ENCODE results near the gene ADD3.
"Not testable (repeated sequence)": the region's sequence is repeated elsewhere in the genome, so short reads cannot be mapped to it uniquely, and the experiment has no call there.

Gene ADD3

GRCh38 chr10:110118891-110119621 lies 111.3 kb downstream of the ADD3 start:
- FAIRE-seq (peak; percentile 30), DNase-seq (ENCODE audit: insufficient read length, low spot score) (no peak)
- TF ChIP-seq POLR2A (IDR thresholded peaks at IDR 0.05; ENCODE audit: low read depth, low read length): no peak

- TF ChIP-seq POLR2A (IDR thresholded peaks at IDR 0.05; ENCODE audit: low read depth, low read length): no peak
- FAIRE-seq (no peak), DNase-seq (ENCODE audit: insufficient read length, low spot score) (no peak)
These were observed 115.8 kb downstream of the ADD3 start for GRCh38 chr10:110123594-110123993.

GRCh38 chr10:110129490-110129889 lies 121.7 kb downstream of the ADD3 start:
- no peak for TF ChIP-seq POLR2A (IDR thresholded peaks at IDR 0.05; ENCODE audit: low read depth, low read length)
- DNase-seq (ENCODE audit: insufficient read length, low spot score) (no peak), FAIRE-seq (no peak)

- DNase-seq (ENCODE audit: insufficient read length, low spot score) (no peak), FAIRE-seq (no peak)
- TF ChIP-seq POLR2A (IDR thresholded peaks at IDR 0.05; ENCODE audit: low read depth, low read length): no peak
These were observed 127.1 kb downstream of the ADD3 start for GRCh38 chr10:110134917-110135316.

GRCh38 chr10:110135836-110136235 lies 128.1 kb downstream of the ADD3 start:
- DNase-seq (ENCODE audit: insufficient read length, low spot score); FAIRE-seq: not testable (repeated sequence)

- peak; percentile 24 for DNase-seq (ENCODE audit: insufficient read length, low spot score)
- FAIRE-seq: peak; percentile 98
- TF ChIP-seq POLR2A (IDR thresholded peaks at IDR 0.05; ENCODE audit: low read depth, low read length): no peak
These were observed 129.4 kb downstream of the ADD3 start for GRCh38 chr10:110137142-110137545.

GRCh38 chr10:110138197-110138812 lies 130.5 kb downstream of the ADD3 start:
- DNase-seq (ENCODE audit: insufficient read length, low spot score) (no peak), FAIRE-seq (no peak)
- no peak for TF ChIP-seq POLR2A (IDR thresholded peaks at IDR 0.05; ENCODE audit: low read depth, low read length)

GRCh38 chr10:110141185-110141584 lies 133.4 kb downstream of the ADD3 start:
- DNase-seq (ENCODE audit: insufficient read length, low spot score) (no peak), FAIRE-seq (no peak)
- TF ChIP-seq POLR2A (IDR thresholded peaks at IDR 0.05; ENCODE audit: low read depth, low read length): no peak

GRCh38 chr10:110141871-110142635 lies 134.3 kb downstream of the ADD3 start:
- FAIRE-seq (no peak), DNase-seq (ENCODE audit: insufficient read length, low spot score) (no peak)
- TF ChIP-seq POLR2A (IDR thresholded peaks at IDR 0.05; ENCODE audit: low read depth, low read length): no peak

- DNase-seq (ENCODE audit: insufficient read length, low spot score) (no peak), FAIRE-seq (no peak)
- no peak for TF ChIP-seq POLR2A (IDR thresholded peaks at IDR 0.05; ENCODE audit: low read depth, low read length)
These were observed 135.2 kb downstream of the ADD3 start for GRCh38 chr10:110142965-110143364.

- no peak for FAIRE-seq
These were observed 136.7 kb downstream of the ADD3 start for GRCh38 chr10:110144507-110144906.

GRCh38 chr10:110147961-110148360 lies 140.2 kb downstream of the ADD3 start:
- FAIRE-seq (no peak), DNase-seq (ENCODE audit: insufficient read length, low spot score) (no peak)
- TF ChIP-seq POLR2A (IDR thresholded peaks at IDR 0.05; ENCODE audit: low read depth, low read length): no peak

More at GRCh38 chr10:110144507-110144906, 136.7 kb downstream of the ADD3 start:
- no peak for TF ChIP-seq POLR2A (IDR thresholded peaks at IDR 0.05; ENCODE audit: low read depth, low read length)
- no peak for DNase-seq (ENCODE audit: insufficient read length, low spot score)

GRCh38 chr10:110149259-110149658 lies 141.5 kb downstream of the ADD3 start:
- DNase-seq (ENCODE audit: insufficient read length, low spot score) (no peak), FAIRE-seq (no peak)
- TF ChIP-seq POLR2A (IDR thresholded peaks at IDR 0.05; ENCODE audit: low read depth, low read length): no peak

GRCh38 chr10:110150046-110150445 lies 142.3 kb downstream of the ADD3 start:
- no peak for FAIRE-seq
- no peak for DNase-seq (ENCODE audit: insufficient read length, low spot score)
- TF ChIP-seq POLR2A (IDR thresholded peaks at IDR 0.05; ENCODE audit: low read depth, low read length): no peak
